Activated CD4-positive, alpha-beta T cell treated with anti-CD3 and anti-CD28 coated beads, Interleukin-10, Interleukin-2, amounts not matched to agents 100 ng/mL and 50 ng/mL, durations not matched to agents 16 hours and 8 hours (primary cell): ENCODE data around the gene TAS2R19.

Experiments used
- DNase-seq: peaks from one replicate; pipeline ENCODE4 v3.0.0-alpha.2; 2020

TAS2R19 gene

GRCh38 chr12:10989107-10989506 is 33.3 kb downstream of the TAS2R19 start:
- no peak for DNase-seq

GRCh38 chr12:10986812-10987211 is 35.6 kb downstream of the TAS2R19 start, which contains the start of gene TAS2R50:
Gene TAS2R50 (minus strand): TSS chr12:10986912. CDS start chr12:10986860, 52 bp downstream.
- DNase-seq, result no peak

DNA sequence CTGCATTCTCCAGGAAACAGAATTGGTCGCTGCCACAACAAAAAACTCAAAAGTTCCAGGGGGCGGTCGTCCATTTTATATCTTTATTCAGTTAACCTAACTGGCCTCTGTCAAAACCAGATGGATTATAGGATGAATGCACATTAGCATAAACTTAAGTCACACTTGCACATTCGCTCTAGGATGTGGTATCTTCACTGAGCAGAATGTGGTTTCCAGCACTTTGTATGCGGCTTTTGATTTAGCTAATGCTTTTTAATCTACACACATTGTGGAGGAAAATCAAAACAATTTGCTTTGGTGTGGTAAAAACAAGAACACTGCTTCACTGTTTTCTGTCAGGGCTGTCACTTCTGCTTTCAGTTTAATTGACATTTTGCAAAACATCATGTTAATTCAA is 40.2 kb downstream of the TAS2R19 start:
- peak; percentile 90 for DNase-seq

- no peak for DNase-seq
Observed at GRCh38 chr12:10974965-10975364, 47.5 kb downstream of the TAS2R19 start.
